ENCODE results near the gene FNDC7. TPM values are rescaled to one million over a fixed set of nuclear protein-coding genes. Genes with fewer than 3 reads are reported as not detected.
"Not testable (repeated sequence)": the region's sequence is repeated elsewhere in the genome, so short reads cannot be mapped to it uniquely, and the experiment has no call there.

Gene FNDC7
- polyA plus RNA-seq, 1 experiment: not detected

GRCh38 chr1:108701176-108701849 is 11.4 kb upstream of the FNDC7 start:
- ChIA-PET POLR2A (no interaction called here), CTCF (no interaction called here)
- H3K4me3 ChIP-seq (ENCODE audit: low read depth, low read length): no peak overlapping the region
- no peak for DNase-seq (ENCODE audit: low read depth)
- peaks cover 12% of the 10 kb centered on the region for H3K36me3 ChIP-seq (ENCODE audit: control insufficient read depth, insufficient read depth, low read length)
- H3K27me3 ChIP-seq (ENCODE audit: control insufficient read depth, insufficient read depth, low read length): no peaks in the 10 kb centered on the region
- TF ChIP-seq, protein P1, sequence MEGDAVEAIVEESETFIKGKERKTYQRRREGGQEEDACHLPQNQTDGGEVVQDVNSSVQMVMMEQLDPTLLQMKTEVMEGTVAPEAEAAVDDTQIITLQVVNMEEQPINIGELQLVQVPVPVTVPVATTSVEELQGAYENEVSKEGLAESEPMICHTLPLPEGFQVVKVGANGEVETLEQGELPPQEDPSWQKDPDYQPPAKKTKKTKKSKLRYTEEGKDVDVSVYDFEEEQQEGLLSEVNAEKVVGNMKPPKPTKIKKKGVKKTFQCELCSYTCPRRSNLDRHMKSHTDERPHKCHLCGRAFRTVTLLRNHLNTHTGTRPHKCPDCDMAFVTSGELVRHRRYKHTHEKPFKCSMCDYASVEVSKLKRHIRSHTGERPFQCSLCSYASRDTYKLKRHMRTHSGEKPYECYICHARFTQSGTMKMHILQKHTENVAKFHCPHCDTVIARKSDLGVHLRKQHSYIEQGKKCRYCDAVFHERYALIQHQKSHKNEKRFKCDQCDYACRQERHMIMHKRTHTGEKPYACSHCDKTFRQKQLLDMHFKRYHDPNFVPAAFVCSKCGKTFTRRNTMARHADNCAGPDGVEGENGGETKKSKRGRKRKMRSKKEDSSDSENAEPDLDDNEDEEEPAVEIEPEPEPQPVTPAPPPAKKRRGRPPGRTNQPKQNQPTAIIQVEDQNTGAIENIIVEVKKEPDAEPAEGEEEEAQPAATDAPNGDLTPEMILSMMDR (IDR thresholded peaks at IDR 0.05; ENCODE audit: insufficient read depth, low read depth, low read length): no peak

DNA sequence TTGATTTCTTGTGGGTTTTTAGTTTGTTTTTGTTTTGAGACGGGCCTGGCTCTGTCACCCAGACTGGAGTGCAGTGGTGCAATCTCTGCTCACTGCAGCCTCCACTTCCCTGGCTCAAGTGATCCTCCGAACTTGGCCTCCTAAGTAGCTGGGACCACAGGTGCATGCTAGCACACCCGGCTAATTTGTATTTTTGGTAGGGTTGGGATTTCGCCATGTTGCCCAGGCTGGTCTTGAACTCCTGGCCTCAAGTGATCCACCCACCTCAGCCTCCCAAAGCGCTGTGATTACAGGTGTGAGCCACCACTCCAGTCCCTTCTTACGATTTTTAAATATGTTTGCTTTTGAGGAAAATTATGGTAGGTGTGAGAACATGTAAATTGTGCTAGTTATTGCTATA is 10.6 kb upstream of the FNDC7 start:
- H3K36me3 ChIP-seq (ENCODE audit: control insufficient read depth, insufficient read depth, low read length); POLR2A ChIA-PET; DNase-seq (ENCODE audit: low read depth); H3K27me3 ChIP-seq (ENCODE audit: control insufficient read depth, insufficient read depth, low read length); H3K4me3 ChIP-seq (ENCODE audit: low read depth, low read length): not testable (repeated sequence)
- CTCF ChIA-PET: interaction anchor here (1.3 kb wide), 1 partner anchor 9 kb away, joined by 3 read pairs; no protein-coding TSS in a partner anchor

GRCh38 chr1:108703939-108704338 is 8.8 kb upstream of the FNDC7 start:
- Histone ChIP-seq H3K4me3 (ENCODE audit: low read depth, low read length) (no peak overlapping the region), H3K27me3 (ENCODE audit: control insufficient read depth, insufficient read depth, low read length) (no peaks in the 10 kb centered on the region), H3K36me3 (ENCODE audit: control insufficient read depth, insufficient read depth, low read length) (peaks cover 3% of the 10 kb centered on the region)
- ChIA-PET CTCF (interaction anchor here (1.5 to 2.2 kb wide), 2 partner anchors 10 to 14 kb away, joined by 6 to 9 read pairs; no protein-coding TSS in a partner anchor), POLR2A (interaction anchor here (0.6 kb wide), 1 partner anchor 17 kb away, joined by 3 read pairs; no protein-coding TSS in a partner anchor)
- TF ChIP-seq, protein P1 (IDR thresholded peaks at IDR 0.05; ENCODE audit: insufficient read depth, low read depth, low read length): no peak
- no peak for DNase-seq (ENCODE audit: low read depth)

DNA sequence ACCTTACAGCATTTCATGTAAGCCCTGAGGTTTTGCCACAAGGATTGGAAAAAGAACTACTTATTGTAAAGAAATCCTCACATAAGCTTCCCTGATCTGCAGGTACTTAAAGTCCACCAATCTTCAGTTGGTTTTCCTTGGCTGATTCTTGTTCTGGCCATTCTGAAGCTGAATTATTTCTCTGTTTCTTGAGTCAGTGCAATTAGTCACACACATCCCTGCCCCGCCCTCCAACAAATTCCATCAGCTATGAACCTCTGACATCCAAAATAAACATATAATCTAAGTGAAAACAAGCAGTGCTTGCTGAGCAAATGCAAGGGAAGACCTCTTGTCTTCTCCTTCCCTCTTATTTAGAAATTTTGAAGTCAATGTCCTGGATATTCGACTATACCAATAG is 8.2 kb upstream of the FNDC7 start:
- TF ChIP-seq, protein P1 (IDR thresholded peaks at IDR 0.05; ENCODE audit: insufficient read depth, low read depth, low read length): no peak
- Histone ChIP-seq H3K27me3 (ENCODE audit: control insufficient read depth, insufficient read depth, low read length) (no peaks in the 10 kb centered on the region), H3K36me3 (ENCODE audit: control insufficient read depth, insufficient read depth, low read length) (peaks cover 3% of the 10 kb centered on the region), H3K4me3 (ENCODE audit: low read depth, low read length) (no peak overlapping the region)
- ChIA-PET CTCF (interaction anchor here (1.5 to 2.2 kb wide), 2 partner anchors 11 to 14 kb away, joined by 6 to 9 read pairs; no protein-coding TSS in a partner anchor), POLR2A (interaction anchor here (0.6 kb wide), 2 partner anchors 17 to 144 kb away, joined by 3 to 4 read pairs; partner anchors contain the start of gene EEIG2)
- DNase-seq (ENCODE audit: low read depth): peak; percentile 48

DNA sequence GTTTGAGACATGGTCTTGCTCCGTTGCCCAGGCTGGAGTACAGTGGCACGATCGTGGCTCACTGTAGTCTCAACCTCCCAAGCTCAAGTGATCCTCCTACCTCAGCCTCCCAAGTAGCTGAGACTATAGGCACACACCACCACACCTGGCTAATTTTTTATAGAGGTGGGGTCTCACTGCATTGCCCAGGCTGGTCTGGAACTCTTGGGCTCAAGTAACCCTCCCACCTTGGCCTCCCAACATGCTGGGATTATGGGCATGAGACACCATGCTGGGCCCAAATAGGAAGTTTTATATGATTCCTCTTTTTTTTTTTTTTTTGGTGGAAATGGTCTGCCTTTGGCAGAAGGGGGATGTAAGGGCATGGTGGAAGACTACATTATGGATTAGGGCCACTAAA is 6.1 kb upstream of the FNDC7 start:
- POLR2A ChIA-PET: no interaction called here
- Histone ChIP-seq H3K36me3 (ENCODE audit: control insufficient read depth, insufficient read depth, low read length) (no peaks in the 10 kb centered on the region), H3K4me3 (ENCODE audit: low read depth, low read length) (no peak overlapping the region), H3K27me3 (ENCODE audit: control insufficient read depth, insufficient read depth, low read length) (no peaks in the 10 kb centered on the region; the same call in 1 of the 2 replicates)
- CTCF ChIA-PET: no interaction called here
- TF ChIP-seq, protein P1 (IDR thresholded peaks at IDR 0.05; ENCODE audit: insufficient read depth, low read depth, low read length): no peak
- no peak for DNase-seq (ENCODE audit: low read depth)
